IPS-15b (cell line): ENCODE measurements around the gene ABO.
"Not testable (repeated sequence)": the region's sequence is repeated elsewhere in the genome, so short reads cannot be mapped to it uniquely, and the experiment has no call there.

Source experiments
- H3K27me3 ChIP-seq: one replicate; pipeline ENCODE4 v1.6.1; 2013; ENCODE audit warnings: low read length; ENCODE audit not compliant: control insufficient read depth, insufficient read depth
- H3K36me3 ChIP-seq: one replicate; pipeline ENCODE4 v1.6.1; 2013; ENCODE audit warnings: low read length; ENCODE audit not compliant: control insufficient read depth, insufficient read depth
- H3K4me1 ChIP-seq: one replicate; pipeline ENCODE4 v1.6.1; 2013; ENCODE audit warnings: mild to moderate bottlenecking, low read length; ENCODE audit not compliant: control insufficient read depth, insufficient read depth
- H3K4me3 ChIP-seq: one replicate; pipeline ENCODE4 v1.5.1; 2013; ENCODE audit warnings: low read depth, low read length
- H3K9ac ChIP-seq: one replicate; pipeline ENCODE4 v1.6.1; 2013; ENCODE audit warnings: low read depth, mild to moderate bottlenecking, low read length
- H3K9me3 ChIP-seq: one replicate; pipeline ENCODE4 v1.6.1; 2013; ENCODE audit warnings: mild to moderate bottlenecking, low read length; ENCODE audit not compliant: control insufficient read depth, insufficient read depth

Gene ABO

GRCh38 chr9:133208171-133208879 lies 66.7 kb downstream of the ABO start:
- not testable (repeated sequence) for H3K36me3 ChIP-seq, H3K9ac ChIP-seq, H3K4me1 ChIP-seq, H3K9me3 ChIP-seq, H3K4me3 ChIP-seq, H3K27me3 ChIP-seq

- peaks cover 10% of the 10 kb centered on the region for H3K27me3 ChIP-seq
- no peak overlapping the region for H3K4me3 ChIP-seq
These were observed 67.3 kb downstream of the ABO start for GRCh38 chr9:133207540-133208170.

GRCh38 chr9:133207021-133207531 lies 67.9 kb downstream of the ABO start:
- H3K4me3 ChIP-seq, result no peak overlapping the region
- H3K9me3 ChIP-seq, result no peaks in the 10 kb centered on the region
- no peak overlapping the region for H3K9ac ChIP-seq
- H3K36me3 ChIP-seq, result no peaks in the 10 kb centered on the region
- no peaks in the 10 kb centered on the region for H3K4me1 ChIP-seq
- H3K27me3 ChIP-seq, result peaks cover 10% of the 10 kb centered on the region

More at GRCh38 chr9:133207540-133208170, 67.3 kb downstream of the ABO start:
- Histone ChIP-seq H3K36me3 (no peaks in the 10 kb centered on the region), H3K9ac (no peak overlapping the region), H3K9me3 (no peaks in the 10 kb centered on the region), H3K4me1 (no peaks in the 10 kb centered on the region)

- Histone ChIP-seq H3K27me3 (peaks cover 14% of the 10 kb centered on the region), H3K9me3 (no peaks in the 10 kb centered on the region), H3K4me1 (no peaks in the 10 kb centered on the region), H3K36me3 (no peaks in the 10 kb centered on the region), H3K9ac (no peak overlapping the region), H3K4me3 (no peak overlapping the region)
These were observed 68.7 kb downstream of the ABO start for GRCh38 chr9:133205996-133206931.

- not testable (repeated sequence) for H3K4me3 ChIP-seq, H3K9me3 ChIP-seq, H3K9ac ChIP-seq, H3K36me3 ChIP-seq, H3K4me1 ChIP-seq
- peaks cover 18% of the 10 kb centered on the region for H3K27me3 ChIP-seq
These were observed 69.5 kb downstream of the ABO start for GRCh38 chr9:133205481-133205887.
